C1 segment of cervical spinal cord (tissue), 14 donors: ENCODE data around the gene AMIGO3.

Experiments
- DNase-seq, 14 donors: peaks; one replicate each; lab custom pipeline; 2025; lab: John Stamatoyannopoulos, UW

AMIGO3 gene

DNA sequence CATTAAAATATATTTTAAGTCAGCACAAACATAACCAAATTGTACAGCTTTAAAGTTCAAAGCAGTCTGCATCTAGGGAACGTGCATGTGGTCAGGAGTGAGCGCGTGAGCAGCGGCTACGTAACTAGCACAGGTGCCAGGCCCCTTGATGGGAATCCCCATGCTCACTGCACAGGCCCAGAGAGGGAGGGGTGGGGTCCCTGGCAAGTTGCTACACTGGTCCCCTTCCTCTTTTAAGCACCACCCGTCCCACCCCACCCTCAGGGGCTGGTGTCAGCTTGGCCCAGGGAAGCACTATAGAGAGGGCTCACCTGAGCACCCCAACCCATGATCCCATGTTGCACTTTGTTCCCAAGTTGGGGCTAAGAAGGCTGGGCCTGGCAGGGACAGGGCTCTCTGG is 5.1 kb upstream of the AMIGO3 start:
- no peak for DNase-seq

DNA sequence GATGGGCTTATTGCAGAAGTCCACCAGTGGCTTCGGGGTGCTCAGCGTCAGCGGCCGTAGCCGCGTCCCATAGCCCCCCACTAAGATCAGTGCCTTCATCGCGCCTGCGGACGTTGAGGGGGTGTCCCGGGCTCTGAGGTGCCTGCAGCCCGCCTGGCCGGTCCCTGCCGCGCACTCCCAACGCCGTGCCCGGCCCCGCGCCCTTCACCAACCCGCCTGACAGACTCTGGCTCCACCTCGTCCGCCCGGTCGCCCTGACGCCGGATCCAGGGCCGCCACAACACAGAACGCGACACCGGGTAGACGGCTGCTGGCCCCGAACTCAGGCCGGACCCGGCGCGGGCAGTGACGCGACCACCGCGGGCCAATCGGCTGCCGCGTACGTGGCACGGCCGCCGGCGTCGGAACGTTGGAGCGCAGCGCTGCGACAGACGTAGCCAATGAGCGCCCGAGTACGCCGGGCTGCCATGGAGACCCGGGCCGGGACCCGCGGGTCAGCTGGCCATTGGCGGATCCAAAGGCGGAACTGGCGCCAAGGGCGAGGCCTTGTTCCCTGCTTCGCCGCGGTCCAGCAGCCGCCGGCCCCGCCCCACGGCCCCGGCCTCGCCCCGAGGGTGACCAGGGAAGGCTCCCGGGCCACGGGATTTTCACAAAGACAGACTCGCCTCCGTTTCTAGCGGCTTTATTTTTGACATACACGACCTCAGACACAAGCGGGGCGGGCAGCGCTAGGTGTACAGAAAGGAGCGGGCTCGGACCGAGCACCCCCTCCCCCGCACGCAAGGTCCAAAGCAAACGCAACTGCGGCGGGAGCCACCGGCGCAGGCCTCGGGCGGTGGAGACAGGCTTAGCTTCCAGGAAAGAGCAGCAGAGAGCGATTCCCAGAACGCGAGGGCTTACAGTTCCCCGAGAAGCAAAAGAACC is 4.4 kb upstream of the AMIGO3 start, which contains the start of gene GMPPB:
Gene GMPPB (minus strand): TSS at position 324 of the 924 bp plus-strand sequence. CDS start 225 bp downstream, at position 99.
- DNase-seq = peak; percentile 56 to 96 (median 90)

DNA sequence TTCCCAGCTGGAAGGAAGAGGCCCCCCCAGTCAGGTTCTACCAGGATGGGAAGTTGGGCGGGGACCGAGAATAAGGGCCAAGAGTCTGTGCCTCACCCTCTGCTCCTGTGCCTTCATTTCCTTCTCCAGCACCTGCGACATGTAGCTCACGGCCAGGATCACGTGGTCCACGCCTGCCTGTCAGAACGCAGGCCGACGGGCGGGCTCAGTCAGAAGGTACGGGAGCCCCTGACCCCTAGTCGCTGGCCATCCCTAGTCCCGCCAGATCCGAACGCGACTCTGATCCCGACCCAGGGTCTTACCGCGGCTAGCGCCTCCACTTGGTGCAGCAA is 3.8 kb upstream of the AMIGO3 start:
- DNase-seq = peak in 5 of 14 donors; percentile 33 to 56 (median 42)

DNA sequence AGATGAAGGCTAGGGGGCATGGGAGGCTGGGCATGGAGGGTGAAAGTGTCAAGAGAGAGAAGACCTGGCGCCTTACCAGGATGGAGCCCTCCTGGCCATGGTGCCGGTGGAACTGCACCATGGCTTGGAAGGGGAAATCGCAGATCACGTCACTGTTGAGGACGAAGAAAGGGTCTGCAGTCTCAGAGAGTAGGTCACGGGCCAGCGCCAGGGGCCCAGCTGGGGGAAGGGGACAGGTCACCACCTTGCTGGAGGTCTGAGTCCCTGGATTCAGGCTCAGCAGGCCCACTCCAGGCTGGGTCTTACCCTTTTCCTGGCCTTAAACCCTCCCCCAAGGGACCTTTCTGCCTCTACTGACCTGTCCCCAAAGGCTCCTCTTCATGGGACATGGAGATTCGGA is 3.4 kb upstream of the AMIGO3 start:
- DNase-seq = no peak

DNA sequence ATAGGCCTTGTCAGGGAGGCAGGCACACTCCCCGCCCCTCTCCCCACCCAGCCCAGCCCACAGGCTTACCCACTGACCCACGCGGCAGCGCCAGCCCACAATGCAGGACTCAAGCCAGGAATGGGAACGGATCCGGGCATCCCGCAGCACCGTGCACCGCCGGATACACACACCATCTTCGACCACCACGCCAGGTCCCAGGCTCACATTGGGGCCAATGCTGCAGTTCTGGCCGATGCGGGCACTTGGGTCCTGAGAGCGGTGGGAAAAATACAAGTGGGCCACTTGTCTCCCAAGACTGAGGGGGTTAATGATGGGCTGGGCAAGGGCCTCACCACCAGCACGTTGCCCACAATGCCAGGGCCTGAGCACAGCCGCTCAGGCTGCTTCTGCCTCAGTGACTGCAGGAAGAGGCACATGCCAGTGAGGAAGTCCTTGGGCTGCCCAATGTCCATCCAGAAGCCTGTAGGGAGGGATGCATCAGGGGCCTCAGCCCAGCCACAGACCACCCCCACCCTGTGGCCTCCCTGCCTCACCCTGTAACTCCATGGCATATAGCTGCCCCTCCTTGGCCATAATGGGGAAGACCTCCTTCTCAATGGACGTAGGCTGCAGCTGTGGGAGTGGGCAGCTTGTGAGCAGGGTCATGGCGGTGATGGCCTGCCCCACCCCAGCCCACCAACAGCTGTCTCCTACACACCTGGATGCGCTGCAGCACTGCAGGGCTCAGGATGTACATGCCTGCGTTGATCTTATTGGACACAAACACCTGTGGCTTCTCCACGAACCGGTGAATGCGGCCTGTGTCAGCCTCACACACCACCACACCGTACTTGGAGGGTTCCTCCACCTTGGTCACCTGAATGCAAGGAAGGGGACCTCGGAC is 2.7 kb upstream of the AMIGO3 start:
- no peak for DNase-seq

DNA sequence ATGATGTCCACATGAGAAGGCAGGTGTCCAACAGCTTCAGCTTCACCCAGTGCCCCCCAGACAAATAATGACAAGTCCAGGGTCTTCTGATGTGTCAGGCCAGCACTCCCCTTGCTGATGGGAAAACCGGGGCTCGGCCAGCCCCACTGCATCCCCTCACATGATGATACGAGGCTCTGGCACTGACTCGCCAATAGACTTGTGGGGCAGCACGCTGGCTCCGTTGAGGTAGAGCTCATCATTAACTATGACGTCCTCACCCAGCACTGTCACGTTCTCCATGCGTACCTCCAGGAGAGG is 2.1 kb upstream of the AMIGO3 start:
- DNase-seq = no peak

DNA sequence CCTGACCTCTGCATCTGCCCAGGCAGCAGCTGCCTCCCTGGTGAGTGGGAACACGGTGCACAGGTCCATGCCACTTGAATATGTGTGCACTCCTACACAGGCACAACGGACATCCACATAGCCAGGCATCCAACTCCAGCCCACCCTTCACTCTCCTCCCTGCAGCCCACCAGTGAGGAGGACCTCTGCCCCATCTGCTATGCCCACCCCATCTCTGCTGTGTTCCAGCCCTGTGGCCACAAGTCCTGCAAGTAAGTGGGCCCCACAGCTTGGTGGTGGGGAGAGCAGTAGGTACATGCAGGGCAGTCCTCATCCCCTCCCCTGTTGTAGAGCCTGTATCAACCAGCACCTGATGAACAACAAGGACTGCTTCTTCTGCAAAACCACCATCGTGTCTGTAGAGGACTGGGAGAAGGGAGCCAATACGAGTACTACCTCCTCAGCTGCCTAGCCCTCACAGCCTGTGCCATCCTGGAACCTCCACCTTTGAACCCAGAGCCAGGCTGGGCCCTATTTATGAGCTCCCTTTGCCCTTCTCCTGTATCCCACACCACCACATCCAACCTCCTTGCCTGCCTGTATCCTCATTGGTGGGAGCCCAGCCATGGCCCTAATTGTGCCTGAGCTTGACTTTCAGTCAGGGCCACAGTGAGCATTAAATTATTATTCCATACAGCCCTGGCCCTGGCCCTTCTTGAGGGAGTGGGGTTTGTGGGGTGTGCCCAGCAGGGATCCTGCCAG is 1.5 kb upstream of the AMIGO3 start:
- DNase-seq = no peak

DNA sequence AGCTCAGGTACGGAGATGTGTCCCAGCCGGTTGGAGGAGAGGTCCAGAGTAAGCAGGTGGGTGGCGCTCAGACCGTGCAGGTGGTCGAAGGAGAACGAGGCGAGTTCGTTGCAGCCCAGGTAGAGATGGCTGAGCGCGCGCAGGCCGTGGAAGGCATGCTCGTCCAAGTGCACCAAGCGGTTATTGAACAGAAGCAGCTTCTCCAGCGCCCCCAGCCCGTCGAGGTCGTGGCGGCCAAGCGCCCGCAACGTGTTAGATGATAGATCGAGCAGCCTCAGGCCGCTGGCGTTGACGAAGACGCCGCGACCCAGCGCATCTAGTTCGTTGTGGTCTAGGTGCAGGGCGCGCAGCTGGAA is 648 bp downstream of the AMIGO3 start:
- DNase-seq = no peak

DNA sequence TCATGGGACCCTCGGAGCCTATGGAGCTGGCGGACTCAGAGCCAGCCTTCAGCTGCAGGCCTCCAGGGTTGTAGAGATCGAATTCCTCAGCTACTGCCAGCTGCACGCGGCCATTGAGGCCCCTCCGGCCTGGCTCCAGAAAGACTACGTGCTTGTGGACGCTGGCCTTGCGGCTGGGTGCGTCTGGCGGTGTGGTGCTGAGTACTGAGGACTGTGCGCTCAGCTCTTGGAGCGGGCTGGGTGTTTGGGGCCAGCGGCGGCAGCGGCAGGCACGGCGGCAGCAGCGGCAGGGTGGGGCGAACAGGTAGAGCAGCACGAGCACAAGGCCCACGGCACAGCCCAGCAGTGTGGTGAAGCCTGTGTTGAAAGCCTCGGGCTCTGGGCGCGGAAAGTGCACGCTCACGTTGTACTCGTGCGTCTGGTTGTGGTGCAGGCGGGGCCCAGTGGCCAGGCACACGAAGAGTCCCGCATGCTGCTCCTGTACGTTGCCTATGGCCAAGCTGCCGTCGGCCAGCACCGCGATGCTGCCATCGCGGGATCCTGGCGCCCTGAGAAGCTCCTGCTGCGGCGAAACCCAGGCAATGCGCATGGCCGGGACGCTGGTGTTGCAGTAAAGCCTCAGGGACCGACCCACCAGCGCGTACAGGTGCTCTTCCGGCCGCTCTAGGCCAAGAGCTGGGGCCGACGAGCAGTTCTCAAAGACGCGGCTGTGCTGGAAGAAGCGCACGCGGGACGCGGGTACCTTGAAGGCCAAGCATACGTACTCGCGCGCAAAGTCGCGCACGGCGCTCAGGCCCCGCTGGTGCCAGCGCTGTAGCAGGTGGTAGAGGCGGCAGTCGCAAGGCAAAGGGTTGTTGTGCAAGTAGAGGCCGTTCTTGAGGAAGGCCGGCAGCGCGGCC is 1.3 kb downstream of the AMIGO3 start:
- DNase-seq = no peak

DNA sequence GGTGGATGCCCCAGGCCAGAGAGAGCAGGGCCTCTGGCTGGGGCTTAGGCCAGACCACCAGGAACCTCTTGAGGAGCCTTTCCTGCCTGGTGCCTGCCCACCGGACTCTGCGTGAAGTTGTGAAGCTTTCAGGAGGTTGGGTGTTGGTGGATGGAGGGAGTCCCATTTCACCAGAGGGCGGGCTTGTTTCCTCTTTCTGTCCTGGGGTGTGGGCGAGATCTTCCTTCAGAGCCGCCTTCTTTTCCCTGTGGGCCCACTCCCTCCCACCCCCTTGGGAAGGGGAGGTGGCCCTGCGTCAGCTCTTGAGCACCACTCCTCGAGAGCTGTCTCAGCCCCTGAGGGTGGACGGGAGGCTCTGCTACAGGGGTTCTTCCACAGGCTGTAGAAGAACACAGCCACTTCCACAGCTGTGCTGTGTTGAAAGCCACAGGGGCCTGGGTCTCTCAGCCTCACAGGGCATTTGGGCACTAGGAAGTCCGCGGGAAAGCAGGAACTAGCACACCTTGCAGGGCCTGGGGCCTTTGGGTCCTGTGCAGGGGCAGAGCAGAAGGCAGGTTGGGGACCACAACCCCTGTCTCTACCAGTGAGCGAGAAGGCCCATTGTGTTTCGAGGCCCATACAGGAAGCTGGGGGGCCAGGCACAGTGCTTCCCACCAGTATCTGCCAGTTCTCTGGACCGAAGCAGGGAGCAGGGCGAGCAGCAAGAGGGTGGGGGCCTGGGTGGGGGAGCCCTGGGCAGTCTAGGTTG is 2.1 kb downstream of the AMIGO3 start:
- no peak for DNase-seq

DNA sequence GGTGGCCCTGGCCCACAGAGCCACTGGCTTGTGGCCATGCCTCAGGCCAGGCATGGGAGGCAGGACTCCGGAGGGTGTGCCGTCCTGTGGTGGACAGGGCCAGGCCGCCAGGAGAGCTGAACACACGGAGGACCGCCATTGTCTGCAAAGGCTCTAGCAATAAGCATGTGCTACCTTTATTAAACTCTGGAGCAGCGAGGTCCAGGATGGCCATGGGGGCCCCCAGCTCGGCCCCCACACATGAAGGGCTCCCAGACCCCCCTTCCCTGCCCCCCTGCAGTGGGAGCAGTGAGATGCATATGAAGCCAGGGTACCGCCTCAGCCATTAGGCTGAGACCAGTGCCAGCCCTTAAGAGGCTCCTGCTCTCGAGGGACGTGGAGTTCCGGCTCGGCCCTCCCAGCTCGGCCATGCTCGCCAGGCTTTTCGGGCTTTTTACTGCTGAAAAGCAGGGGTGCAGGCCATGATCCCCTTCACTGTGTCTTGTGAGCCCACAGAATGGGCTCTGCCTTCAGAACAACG is 2.7 kb downstream of the AMIGO3 start:
- no peak for DNase-seq

DNA sequence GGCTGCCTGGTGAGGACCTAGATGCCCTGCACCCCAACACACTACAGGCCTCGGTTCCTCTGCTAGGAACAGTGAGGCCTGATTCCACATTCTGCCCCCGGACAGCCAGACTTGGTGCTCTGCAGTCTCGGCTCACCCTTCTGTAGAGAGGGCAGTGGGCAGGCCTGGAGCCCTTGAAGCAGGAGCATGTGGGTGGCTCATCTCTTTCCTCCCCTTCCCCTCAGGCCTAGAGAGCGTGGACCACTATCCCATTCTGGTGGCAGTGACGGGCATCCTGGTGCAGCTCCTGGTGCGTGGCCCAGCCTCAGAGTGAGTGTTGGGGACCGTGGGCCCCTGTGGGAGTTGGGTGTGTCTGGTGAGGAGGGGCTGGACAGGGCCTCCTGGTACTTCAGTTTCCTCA is 3.3 kb downstream of the AMIGO3 start:
- DNase-seq = no peak

DNA sequence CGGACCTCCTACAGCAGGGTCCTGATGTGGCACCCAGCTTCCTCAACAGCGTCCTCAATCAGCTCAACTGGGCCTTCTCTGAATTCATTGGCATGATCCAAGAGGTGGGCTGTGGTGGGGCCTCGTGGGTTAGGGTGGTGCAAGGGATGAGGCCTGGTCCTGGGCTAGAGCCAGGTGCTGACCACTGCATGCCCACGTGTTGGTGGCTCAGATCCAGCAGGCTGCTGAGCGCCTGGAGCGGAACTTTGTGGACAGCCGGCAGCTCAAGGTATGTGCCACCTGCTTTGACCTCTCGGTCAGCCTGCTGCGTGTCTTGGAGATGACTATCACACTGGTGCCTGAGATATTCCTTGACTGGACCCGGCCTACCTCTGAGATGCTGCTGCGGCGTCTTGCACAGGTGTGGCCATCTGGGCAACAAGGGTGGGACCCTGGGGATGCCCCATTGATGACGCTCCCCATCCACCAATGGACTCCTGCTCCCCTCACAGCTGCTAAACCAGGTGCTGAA is 3.8 kb downstream of the AMIGO3 start:
- no peak for DNase-seq

DNA sequence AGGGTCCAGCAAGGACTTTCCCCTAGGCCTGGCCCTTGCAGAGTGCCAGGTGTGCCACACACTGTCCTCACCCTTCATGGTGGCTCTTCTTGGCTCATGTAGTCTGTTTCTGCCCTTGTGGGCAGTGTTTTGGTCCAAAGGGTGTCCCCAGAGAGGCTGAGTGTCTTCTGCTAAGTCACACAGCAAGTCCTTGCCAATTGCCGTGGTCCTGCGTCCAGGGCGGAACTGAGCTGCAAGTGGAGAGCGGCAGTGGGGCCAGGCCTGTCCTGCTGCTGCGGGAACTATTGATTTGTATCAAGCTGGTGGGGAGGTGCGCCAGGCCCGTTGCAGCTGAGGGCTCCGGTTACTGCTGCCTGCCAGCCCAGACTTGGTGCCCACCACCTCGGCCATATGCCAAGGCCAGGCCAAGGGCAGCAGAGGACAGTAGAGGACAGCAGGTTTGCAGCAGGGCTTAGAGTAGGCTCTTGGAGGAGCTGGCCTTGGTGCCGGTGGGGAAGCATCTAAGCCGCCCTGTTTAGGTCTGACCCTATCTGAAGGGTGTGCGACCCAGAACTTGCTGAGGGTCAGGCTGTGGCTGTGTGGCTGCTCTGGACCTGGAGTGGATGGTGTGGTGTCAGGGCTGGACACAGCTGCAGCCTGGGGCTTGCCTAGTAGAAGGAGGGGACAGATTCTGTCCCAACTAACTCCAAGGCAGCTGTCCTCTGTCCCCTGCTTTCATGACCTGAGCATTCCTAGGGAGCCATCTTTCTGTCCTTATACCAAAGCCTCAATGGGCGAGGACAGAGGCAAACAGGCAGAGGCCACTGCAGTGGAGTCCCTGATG is 4.5 kb downstream of the AMIGO3 start:
- DNase-seq = no peak

DNA sequence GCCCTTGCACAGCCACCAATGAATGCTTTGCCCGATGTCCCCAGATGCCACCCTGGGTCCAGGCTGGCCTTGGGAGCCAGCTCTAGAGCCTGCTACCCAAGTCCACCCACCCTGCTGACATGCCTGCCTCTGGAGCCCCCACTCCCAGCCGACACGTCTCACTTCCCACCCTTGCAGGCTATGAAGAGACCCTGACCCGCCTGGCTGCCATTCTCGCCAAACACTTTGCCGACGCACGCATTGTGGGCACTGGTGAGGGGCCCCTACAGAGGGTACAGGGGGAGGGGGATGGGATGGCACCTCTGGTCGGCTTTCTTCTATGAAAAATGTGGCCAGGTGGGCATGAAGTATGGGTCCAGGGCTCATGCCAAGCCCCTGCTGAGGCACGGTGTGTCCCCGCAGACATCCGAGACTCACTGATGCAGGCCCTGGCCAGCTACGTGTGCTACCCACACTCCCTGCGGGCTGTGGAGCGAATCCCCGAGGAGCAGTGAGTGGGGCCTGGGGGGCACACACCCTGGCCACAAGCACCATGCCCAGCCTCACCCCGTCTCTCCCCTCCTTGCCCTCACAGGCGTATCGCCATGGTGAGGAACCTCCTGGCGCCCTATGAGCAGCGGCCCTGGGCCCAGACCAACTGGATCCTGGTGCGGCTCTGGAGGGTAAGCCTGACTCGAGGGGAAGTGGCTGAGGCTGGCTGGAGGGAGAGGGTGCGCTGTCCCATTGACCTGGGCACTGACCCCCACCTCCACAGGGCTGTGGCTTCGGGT is 6.0 kb downstream of the AMIGO3 start:
- no peak for DNase-seq

DNA sequence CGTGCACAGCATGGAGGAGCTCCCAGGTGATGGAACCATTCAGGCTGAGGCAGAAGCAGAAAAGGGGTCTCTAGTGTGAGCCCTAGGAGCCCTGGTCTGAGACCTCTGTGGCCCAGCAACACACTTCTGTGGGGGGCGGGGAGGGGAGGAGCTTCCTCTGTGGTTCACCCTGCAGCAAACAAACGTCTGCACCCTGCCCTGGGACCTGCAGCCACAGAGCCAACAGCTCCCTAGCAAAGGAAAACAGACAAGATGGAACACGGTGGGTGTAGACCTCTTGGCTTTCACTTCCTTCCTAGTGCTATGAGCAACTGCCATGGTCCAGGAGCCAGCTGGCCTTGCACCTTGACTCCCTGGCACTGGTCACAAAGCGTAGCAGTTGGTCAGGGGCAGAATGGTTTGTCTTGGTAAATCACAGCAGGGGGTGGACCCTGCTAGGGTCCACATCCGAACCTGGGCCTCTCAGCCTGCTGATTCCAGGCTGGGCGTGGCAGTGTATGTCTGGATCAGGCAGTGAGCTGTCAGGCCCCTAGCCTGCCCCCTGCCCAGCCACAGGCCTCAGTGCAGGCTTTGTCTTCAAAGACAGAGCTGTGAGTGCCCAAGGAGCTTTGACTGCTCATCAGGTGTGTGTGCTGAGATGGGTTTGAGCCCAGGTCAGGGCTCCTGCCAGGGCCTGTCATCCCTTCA is 6.7 kb downstream of the AMIGO3 start:
- no peak for DNase-seq

DNA sequence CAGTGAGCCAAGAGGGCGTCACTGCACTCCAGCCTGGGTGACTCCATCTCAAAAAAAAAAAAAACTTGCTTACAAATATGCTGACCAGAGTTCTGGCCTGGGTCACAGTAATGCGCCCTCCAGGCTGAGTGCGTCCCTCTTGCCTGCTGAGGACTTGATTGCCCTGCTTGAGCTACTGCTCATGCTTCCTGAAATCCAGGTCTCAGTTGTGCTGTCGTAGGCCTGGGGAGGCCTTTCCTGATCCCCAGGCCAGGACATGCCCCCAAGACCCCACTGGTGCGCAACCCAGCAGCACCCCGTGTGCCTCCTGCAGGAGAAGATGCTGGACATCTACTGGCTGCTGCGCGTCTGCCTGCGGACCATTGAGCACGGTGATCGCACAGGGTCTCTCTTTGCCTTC is 7.3 kb downstream of the AMIGO3 start:
- no peak for DNase-seq

DNA sequence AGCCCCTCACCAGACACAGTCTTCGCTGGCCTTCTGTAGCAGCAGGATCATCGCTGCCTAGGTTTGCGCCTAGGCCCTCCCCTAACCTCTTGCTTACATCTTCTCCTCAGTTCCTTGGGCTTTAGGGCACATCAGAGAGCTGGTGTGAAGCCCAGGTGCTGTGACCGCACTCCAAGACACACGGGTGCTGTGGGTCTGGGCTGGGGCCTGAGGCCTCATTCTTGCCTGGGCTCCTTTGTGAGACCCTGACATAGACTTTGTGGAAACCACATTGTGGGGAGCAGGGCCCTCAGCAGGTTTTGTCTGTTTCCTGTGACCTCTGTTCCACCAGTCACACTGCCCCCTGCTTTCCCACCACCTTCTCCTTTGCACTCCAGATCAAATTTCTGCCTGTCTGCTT is 8.0 kb downstream of the AMIGO3 start:
- no peak for DNase-seq
